A549 treated with AZD9567 at 1 μM for 4 hours (cell line): ENCODE data around the gene MYBPC2. TPM values are rescaled to one million over a fixed set of nuclear protein-coding genes. Genes with fewer than 3 reads are reported as not detected.

Experiments used
- total RNA-seq: library from RNA; stranded (reverse); fragments of 200-300 nt; extraction: Qiagen RNA extraction; gene quantifications from 5 replicates; pipeline ENCODE4 v1.2.3, GENCODE V29; 2022; ENCODE audit not compliant: insufficient read depth

MYBPC2 gene
- not detected in 5 replicates for total RNA-seq

GRCh38 chr19:50432221-50433028 lies at the start of gene MYBPC2:
Gene MYBPC2 (plus strand): TSS chr19:50432892. CDS start chr19:50432954, 62 bp downstream.

GRCh38 chr19:50383852-50384684 lies 48.6 kb upstream of the MYBPC2 start, which contains the start of gene POLD1:
Gene POLD1 (plus strand): TSS chr19:50384347. CDS start chr19:50398852, 14,505 bp downstream.

GRCh38 chr19:50418176-50419021 lies 14.3 kb upstream of the MYBPC2 start, which contains the start of gene SPIB:
Gene SPIB (plus strand): TSS chr19:50418938. CDS start chr19:50418963, 25 bp downstream.

GRCh38 chr19:50476224-50476906 lies 43.7 kb downstream of the MYBPC2 start, which contains the start of the genes EMC10 and GARIN5A:
Gene EMC10 (plus strand): TSS chr19:50476507. CDS start chr19:50476545, 38 bp downstream.
Gene GARIN5A (minus strand): TSS chr19:50476848. CDS start chr19:50476388, 460 bp downstream.

GRCh38 chr19:50511069-50511822 lies 78.6 kb downstream of the MYBPC2 start, which contains the start of gene JOSD2:
Gene JOSD2 (minus strand): TSS chr19:50511191. CDS start chr19:50510431, 760 bp downstream.

GRCh38 chr19:50513746-50514345 lies 81.2 kb downstream of the MYBPC2 start, which contains the start of gene ASPDH:
Gene ASPDH (minus strand): TSS chr19:50513913. CDS start chr19:50513823, 90 bp downstream.

Other genes with a start within 250 kb of the MYBPC2 start
- gene MYH14, start 229.3 kb upstream of the MYBPC2 start, total RNA-seq: 4.3 to 6.6 TPM (median 6.0 TPM) in 5 replicates
- 1.2 to 2.1 TPM (median 1.9 TPM) in 5 replicates for gene KCNC3, start 103.5 kb upstream of the MYBPC2 start, total RNA-seq
- 0.77 to 1.1 TPM (median 0.91 TPM) in 4 of 5 replicates, not detected in the other for gene NAPSA, start 67.3 kb upstream of the MYBPC2 start, total RNA-seq
- 57.6 to 80.9 TPM (median 78.3 TPM) in 5 replicates for gene NR1H2, start 56.4 kb upstream of the MYBPC2 start, total RNA-seq
- gene POLD1, start 48.5 kb upstream of the MYBPC2 start, total RNA-seq: 63.6 to 89.7 TPM (median 86.9 TPM) in 5 replicates
- 0.10 to 0.31 TPM (median 0.19 TPM) in 4 of 5 replicates, not detected in the other for gene SPIB, start 14.0 kb upstream of the MYBPC2 start, total RNA-seq
- 114 to 169 TPM (median 165 TPM) in 5 replicates for gene EMC10, start 43.6 kb downstream of the MYBPC2 start, total RNA-seq
- 1.5 to 2.6 TPM (median 2.0 TPM) in 4 of 5 replicates, not detected in the other for gene GARIN5A, start 44.0 kb downstream of the MYBPC2 start, total RNA-seq
- gene JOSD2, start 78.3 kb downstream of the MYBPC2 start, total RNA-seq: 50.9 to 88.9 TPM (median 81.5 TPM) in 5 replicates
- gene ASPDH, start 81.0 kb downstream of the MYBPC2 start, total RNA-seq: not detected in 5 replicates
- gene LRRC4B, start 135.5 kb downstream of the MYBPC2 start, total RNA-seq: 0.30 to 0.40 TPM (median 0.32 TPM) in 4 of 5 replicates, not detected in the other
- 0.34 to 0.69 TPM (median 0.42 TPM) in 4 of 5 replicates, not detected in the other for gene SYT3, start 207.0 kb downstream of the MYBPC2 start, total RNA-seq
- gene C19orf81, start 216.6 kb downstream of the MYBPC2 start, total RNA-seq: 8.9 to 10.6 TPM (median 10.3 TPM) in 4 of 5 replicates, not detected in the other